T-helper 17 cell (primary cell): ENCODE results near the gene CCNJL. TPM values are rescaled to one million over a fixed set of nuclear protein-coding genes. Genes with fewer than 3 reads are reported as not detected.

Experiments used
- total RNA-seq, 4 donors: library from RNA in 2 of 4; stranded (reverse) in 2 of 4; gene quantifications; one replicate each; pipeline ENCODE4 v1.2.3 and lab custom pipeline; 2022 to 2026

Gene CCNJL
- total RNA-seq, 2 donors from 2014 or later: 1.5 TPM; not detected in 1

Other genes starting within 250 kb of the CCNJL start
- 10 to 100 TPM; 18.0 to 22.6 TPM for gene PWWP2A, start 193.1 kb downstream of the CCNJL start, total RNA-seq
- gene FABP6, start 83.1 kb downstream of the CCNJL start, total RNA-seq: not detected
- not detected for gene C1QTNF2, start 58.1 kb upstream of the CCNJL start, total RNA-seq
- not detected for gene FAM200C, start 87.5 kb upstream of the CCNJL start, total RNA-seq
- 10 to 100 TPM; 79.2 to 93.4 TPM for gene SLU7, start 106.5 kb upstream of the CCNJL start, total RNA-seq
- 10 to 100 TPM; 13.9 to 16.0 TPM for gene PTTG1, start 109.3 kb upstream of the CCNJL start, total RNA-seq